Astrocyte (in vitro differentiated cells and primary cell): Measurements from ENCODE around the gene PPM1M. TPM values are rescaled to one million over a fixed set of nuclear protein-coding genes. Genes with fewer than 3 reads are reported as not detected.

Source experiments
- DNase-seq: peaks from one replicate; pipeline ENCODE4 v3.0.0-alpha.2; 2010; ENCODE audit warnings: low read depth
- FAIRE-seq: peaks from 2 replicates; lab custom pipeline; 2011; peaks lifted over from hg19 to GRCh38; lab: Jason Lieb, UNC
- H2AFZ ChIP-seq: 2 replicates; pipeline ENCODE4 v1.6.0; 2012; ENCODE audit warnings: low read depth, low read length, inconsistent platforms
- H3K27ac ChIP-seq: 2 replicates; pipeline ENCODE4 v1.5.1; 2011; ENCODE audit warnings: low read depth, low read length, inconsistent platforms
- H3K27me3 ChIP-seq: 2 replicates; pipeline ENCODE4 v1.6.0; 2011; ENCODE audit warnings: low read length, inconsistent platforms; ENCODE audit not compliant: insufficient read depth
- H3K36me3 ChIP-seq: 2 replicates; pipeline ENCODE4 v1.5.1; 2011; ENCODE audit warnings: low read length, inconsistent platforms; ENCODE audit not compliant: insufficient read depth
- H3K4me1 ChIP-seq: 2 replicates; pipeline ENCODE4 v1.5.1; 2011; ENCODE audit warnings: low read length, inconsistent platforms; ENCODE audit not compliant: insufficient read depth
- H3K4me2 ChIP-seq: 2 replicates; pipeline ENCODE4 v1.6.0; 2012; ENCODE audit warnings: low read length, inconsistent platforms
- H3K4me3 ChIP-seq: 2 replicates; pipeline ENCODE4 v1.5.1; 2011; ENCODE audit warnings: low read depth, mild to moderate bottlenecking, low read length, inconsistent platforms; ENCODE audit not compliant: insufficient read depth
- H3K79me2 ChIP-seq: 2 replicates; pipeline ENCODE4 v1.6.0; 2012; ENCODE audit warnings: mild to moderate bottlenecking, low read length, inconsistent platforms; ENCODE audit not compliant: insufficient read depth
- H3K9ac ChIP-seq: 2 replicates; pipeline ENCODE4 v1.6.0; 2012; ENCODE audit warnings: mild to moderate bottlenecking, low read length, inconsistent platforms
- H3K9me3 ChIP-seq: 2 replicates; pipeline ENCODE4 v1.5.1; 2012; ENCODE audit warnings: low read depth, mild to moderate bottlenecking, low read length, inconsistent platforms; ENCODE audit not compliant: insufficient read depth
- H4K20me1 ChIP-seq: 2 replicates; pipeline ENCODE4 v1.6.0; 2012; ENCODE audit warnings: low read length, inconsistent platforms; ENCODE audit not compliant: insufficient read depth
- H3K27ac Mint-ChIP-seq: one replicate; pipeline ENCODE4 v1.8.0; 2021; ENCODE audit warnings: mild to moderate bottlenecking, mixed read lengths; ENCODE audit not compliant: unreplicated experiment
- H3K27me3 Mint-ChIP-seq: one replicate; pipeline ENCODE4 v1.8.0; 2021; ENCODE audit warnings: low read depth, mixed read lengths; ENCODE audit not compliant: unreplicated experiment
- H3K36me3 Mint-ChIP-seq: one replicate; pipeline ENCODE4 v1.8.0; 2021; ENCODE audit warnings: low read depth, mixed read lengths; ENCODE audit not compliant: unreplicated experiment
- H3K4me1 Mint-ChIP-seq: one replicate; pipeline ENCODE4 v1.8.0; 2021; ENCODE audit warnings: low read depth, mixed read lengths; ENCODE audit not compliant: unreplicated experiment
- H3K4me3 Mint-ChIP-seq: one replicate; pipeline ENCODE4 v1.8.0; 2021; ENCODE audit warnings: mild to moderate bottlenecking, moderate library complexity, mixed read lengths; ENCODE audit not compliant: unreplicated experiment
- H3K9me3 Mint-ChIP-seq: one replicate; pipeline ENCODE4 v1.8.0; 2021; ENCODE audit warnings: mild to moderate bottlenecking, mixed read lengths; ENCODE audit not compliant: unreplicated experiment
- CTCF ChIP-seq: IDR thresholded peaks from 2 replicates; pipeline ENCODE4 v1.5.1; 2011; ENCODE audit warnings: low read depth, mild to moderate bottlenecking, inconsistent platforms, low read length, moderate library complexity; ENCODE audit not compliant: insufficient read depth
- EZH2 ChIP-seq: IDR thresholded peaks from 2 replicates; pipeline ENCODE4 v1.6.1; 2012; ENCODE audit warnings: mild to moderate bottlenecking, low read length, inconsistent platforms; ENCODE audit not compliant: insufficient read depth
- total RNA-seq: library from RNA; stranded (reverse); gene quantifications from 2 replicates; pipeline ENCODE4 v1.2.1, GENCODE V29; 2021

PPM1M gene
- total RNA-seq, 1 donor from 2014 or later = 9.1 TPM

GRCh38 chr3:52289747-52290595, 44.4 kb downstream of the PPM1M start:
- FAIRE-seq (no peak), DNase-seq (no peak)
- H3K4me1 ChIP-seq = peaks cover 9% of the 10 kb centered on the region
- H3K27me3 ChIP-seq = no peaks in the 10 kb centered on the region
- Mint-ChIP-seq H3K9me3 (no peaks in the 10 kb centered on the region), H3K27me3 (no peaks in the 10 kb centered on the region), H3K4me3 (no peak overlapping the region), H3K36me3 (peaks cover 2% of the 10 kb centered on the region), H3K27ac (no peak overlapping the region), H3K4me1 (peaks cover 6% of the 10 kb centered on the region)
- peaks cover 21% of the 10 kb centered on the region for H3K79me2 ChIP-seq
- TF ChIP-seq EZH2 = no peak
- no peak for TF ChIP-seq CTCF
- no peak overlapping the region for H3K9ac ChIP-seq
- H3K9me3 ChIP-seq = no peaks in the 10 kb centered on the region
- no peak overlapping the region for H3K4me3 ChIP-seq
- H3K27ac ChIP-seq = no peak overlapping the region
- no peak overlapping the region for H3K4me2 ChIP-seq
- no peaks in the 10 kb centered on the region for H3K36me3 ChIP-seq
- H4K20me1 ChIP-seq = no peaks in the 10 kb centered on the region
- H2AFZ ChIP-seq = no peak overlapping the region

GRCh38 chr3:52290596-52291507, 45.3 kb downstream of the PPM1M start:
- Mint-ChIP-seq H3K27ac (no peak overlapping the region), H3K4me1 (peaks cover 6% of the 10 kb centered on the region), H3K4me3 (no peak overlapping the region), H3K27me3 (no peaks in the 10 kb centered on the region), H3K36me3 (peaks cover 6% of the 10 kb centered on the region), H3K9me3 (no peaks in the 10 kb centered on the region)
- Histone ChIP-seq H3K36me3 (no peaks in the 10 kb centered on the region), H3K4me2 (no peak overlapping the region), H3K9ac (no peak overlapping the region), H3K27me3 (no peaks in the 10 kb centered on the region), H3K4me3 (no peak overlapping the region), H3K27ac (no peak overlapping the region), H3K79me2 (peaks cover 21% of the 10 kb centered on the region), H2AFZ (no peak overlapping the region), H3K9me3 (no peaks in the 10 kb centered on the region), H3K4me1 (peaks cover 9% of the 10 kb centered on the region), H4K20me1 (no peaks in the 10 kb centered on the region)
- TF ChIP-seq CTCF = no peak
- FAIRE-seq = no peak
- no peak for DNase-seq
